HS-27A (cell line): Measurements from ENCODE around the gene STYK1.
A peak's percentile ranks its signal among the peaks of the same experiment; 100 is the strongest.

ENCODE experiments used
- DNase-seq: peaks from one replicate; pipeline ENCODE4 v3.0.0-alpha.2; 2012; ENCODE audit warnings: low read depth, missing footprints

The STYK1 gene

GRCh38 chr12:10673659-10674384 is at the start of gene STYK1:
TSS of gene STYK1 (minus strand) at chr12:10674052. CDS start at chr12:10634618, 39,434 bp downstream.
- peak; percentile 36 for DNase-seq

- DNase-seq, result peak; percentile 57
Measured at GRCh38 chr12:10722905-10723746, 49.3 kb upstream of the STYK1 start, which contains the start of gene YBX3. TSS of gene YBX3 (minus strand) at chr12:10723323. CDS start at chr12:10723111, 212 bp downstream.

- DNase-seq, result no peak
Measured at GRCh38 chr12:10722502-10722904, 48.7 kb upstream of the STYK1 start.

GRCh38 chr12:10721651-10722501 is 48.0 kb upstream of the STYK1 start:
- peak; percentile 96 for DNase-seq

GRCh38 chr12:10720974-10721650 is 47.3 kb upstream of the STYK1 start:
- DNase-seq, result no peak

GRCh38 chr12:10719482-10719881 is 45.6 kb upstream of the STYK1 start:
- DNase-seq, result no peak

- no peak for DNase-seq
Measured at GRCh38 chr12:10718279-10718821, 44.5 kb upstream of the STYK1 start.

- no peak for DNase-seq
Measured at GRCh38 chr12:10717410-10717809, 43.6 kb upstream of the STYK1 start.

- DNase-seq, result peak; percentile 76
Measured at GRCh38 chr12:10716704-10717315, 43.0 kb upstream of the STYK1 start.

- DNase-seq, result no peak
Measured at GRCh38 chr12:10716277-10716676, 42.4 kb upstream of the STYK1 start.

GRCh38 chr12:10715491-10715890 is 41.6 kb upstream of the STYK1 start:
- DNase-seq, result no peak

- DNase-seq, result no peak
Measured at GRCh38 chr12:10709808-10710207, 36.0 kb upstream of the STYK1 start.

- no peak for DNase-seq
Measured at GRCh38 chr12:10708862-10709261, 35.0 kb upstream of the STYK1 start.

- DNase-seq, result no peak
Measured at GRCh38 chr12:10705655-10706054, 31.8 kb upstream of the STYK1 start.

- no peak for DNase-seq
Measured at GRCh38 chr12:10701843-10702242, 28.0 kb upstream of the STYK1 start.

GRCh38 chr12:10701131-10701681 is 27.4 kb upstream of the STYK1 start:
- no peak for DNase-seq

- DNase-seq, result no peak
Measured at GRCh38 chr12:10700581-10700980, 26.7 kb upstream of the STYK1 start.

- DNase-seq, result no peak
Measured at GRCh38 chr12:10697862-10698261, 24.0 kb upstream of the STYK1 start.

- DNase-seq, result no peak
Measured at GRCh38 chr12:10697156-10697555, 23.3 kb upstream of the STYK1 start.

- DNase-seq, result no peak
Measured at GRCh38 chr12:10690906-10691305, 17.1 kb upstream of the STYK1 start.

- DNase-seq, result no peak
Measured at GRCh38 chr12:10689146-10689545, 15.3 kb upstream of the STYK1 start.
